Tibial artery (tissue), 4 donors: Measurements from ENCODE around the gene SUMO2.

Experiments used
- DNase-seq, 2 donors: peaks; one replicate each; pipeline ENCODE4 v3.0.0-alpha.2; 2019
- H3K27ac ChIP-seq, 2 donors: fragments of 200-600 bp; sonication (generic) in 1 of 2; 1 replicate in 1 of 2; 2 replicates in 1 of 2; pipeline ENCODE4 v1.5.1; 2018 to 2019; ENCODE audit warnings: mild to moderate bottlenecking in 1 of 2
- H3K27me3 ChIP-seq, 2 donors: fragments of 200-600 bp; sonication (generic) in 1 of 2; one replicate each; pipeline versions ENCODE4 v1.5.1 to v1.6.0; 2016 to 2019
- H3K36me3 ChIP-seq, 3 donors: fragments of 200-600 bp; sonication (generic) in 2 of 3; one replicate each; pipeline ENCODE4 v1.5.1; 2016 to 2019; ENCODE audit warnings: mild to moderate bottlenecking in 2 of 3
- H3K4me1 ChIP-seq, 4 donors: fragments of 200-600 bp; sonication (generic) in 2 of 4; 1 replicate in 3 of 4; 2 replicates in 1 of 4; pipeline ENCODE4 v1.5.1; 2016 to 2019
- H3K4me3 ChIP-seq, 2 donors: fragments of 200-600 bp; sonication (generic) in 1 of 2; 1 replicate in 1 of 2; 2 replicates in 1 of 2; pipeline ENCODE4 v1.5.1; 2018 to 2019; ENCODE audit warnings: mild to moderate bottlenecking in 2 of 2
- H3K9me3 ChIP-seq, 3 donors: fragments of 200-600 bp; sonication (generic) in 1 of 3; one replicate each; pipeline ENCODE4 v1.5.1; 2016 to 2019
- CTCF ChIP-seq, 2 experiments: fragments of 200-600 bp in 1 of 2; fragments of 450-650 bp in 1 of 2; IDR thresholded peaks; one replicate each; pipeline ENCODE4 v1.5.1; 2017 to 2019; ENCODE audit warnings: antibody characterized with exemption in 2 of 2, mild to moderate bottlenecking in 1 of 2, moderate library complexity in 1 of 2
- intact Hi-C: fragments of 100-400 bp; cut with DNase I; formaldehyde crosslinking; loops from one replicate; pipeline ENCODE4 v1.15.0; 2023; ENCODE audit warnings: low total_unique reads

The SUMO2 gene

GRCh38 chr17:75151930-75152329 is 30.8 kb downstream of the SUMO2 start:
- H3K4me1 ChIP-seq = peaks cover 0 to 14% (median 12%) of the 10 kb centered on the region in 4 donors
- no peaks in the 10 kb centered on the region for H3K9me3 ChIP-seq
- H3K4me3 ChIP-seq = no peak overlapping the region
- H3K36me3 ChIP-seq = peaks cover 0 to 10% (median 8%) of the 10 kb centered on the region in 3 donors
- TF ChIP-seq CTCF (IDR thresholded peaks at IDR 0.05) = no peak
- peaks cover 0 to 4% of the 10 kb centered on the region in 2 donors for H3K27me3 ChIP-seq
- no peak for DNase-seq
- no peak overlapping the region for H3K27ac ChIP-seq
- intact Hi-C loops = no loop called here

GRCh38 chr17:75147878-75148546 is 34.7 kb downstream of the SUMO2 start:
- Histone ChIP-seq H3K27ac (no peak overlapping the region), H3K4me3 (no peak overlapping the region), H3K27me3 (no peaks in the 10 kb centered on the region), H3K9me3 (no peaks in the 10 kb centered on the region), H3K36me3 (peaks cover 0 to 31% (median 11%) of the 10 kb centered on the region in 3 donors), H3K4me1 (peaks cover 0 to 3% (median 1%) of the 10 kb centered on the region in 4 donors)
- intact Hi-C loops = no loop called here
- no peak for TF ChIP-seq CTCF (IDR thresholded peaks at IDR 0.05)
- peak in 1 of 2 donors; percentile 15 for DNase-seq

GRCh38 chr17:75146592-75146991 is 36.2 kb downstream of the SUMO2 start:
- intact Hi-C loops = no loop called here
- no peak for DNase-seq
- no peaks in the 10 kb centered on the region for H3K27me3 ChIP-seq
- no peaks in the 10 kb centered on the region for H3K4me1 ChIP-seq
- no peak overlapping the region for H3K4me3 ChIP-seq
- no peaks in the 10 kb centered on the region for H3K9me3 ChIP-seq
- no peak overlapping the region for H3K27ac ChIP-seq
- peaks cover 0 to 38% (median 11%) of the 10 kb centered on the region in 3 donors for H3K36me3 ChIP-seq
- TF ChIP-seq CTCF (IDR thresholded peaks at IDR 0.05) = no peak

- DNase-seq = peak in 1 of 2 donors; percentile 16
- no peaks in the 10 kb centered on the region for H3K27me3 ChIP-seq
- TF ChIP-seq CTCF (IDR thresholded peaks at IDR 0.05) = no peak
- no peaks in the 10 kb centered on the region for H3K4me1 ChIP-seq
- H3K27ac ChIP-seq = no peak overlapping the region
- H3K4me3 ChIP-seq = no peak overlapping the region
- intact Hi-C loops = no loop called here
- no peaks in the 10 kb centered on the region for H3K9me3 ChIP-seq
- peaks cover 0 to 42% (median 11%) of the 10 kb centered on the region in 3 donors for H3K36me3 ChIP-seq
Measured at GRCh38 chr17:75144816-75145512, 37.8 kb downstream of the SUMO2 start.

- H3K27me3 ChIP-seq = no peaks in the 10 kb centered on the region
- peaks cover 0 to 37% (median 5%) of the 10 kb centered on the region in 3 donors for H3K36me3 ChIP-seq
Measured at GRCh38 chr17:75142236-75142971, 40.4 kb downstream of the SUMO2 start.

More at GRCh38 chr17:75142236-75142971, 40.4 kb downstream of the SUMO2 start:
- intact Hi-C loops = no loop called here
- Histone ChIP-seq H3K4me3 (no peak overlapping the region), H3K9me3 (no peaks in the 10 kb centered on the region), H3K27ac (no peak overlapping the region), H3K4me1 (no peaks in the 10 kb centered on the region)
- DNase-seq = no peak
- no peak for TF ChIP-seq CTCF (IDR thresholded peaks at IDR 0.05)
